Femur (tissue), 1 donor: ENCODE measurements around the gene SLC25A33.
"Not testable (repeated sequence)": the region's sequence is repeated elsewhere in the genome, so short reads cannot be mapped to it uniquely, and the experiment has no call there.

Experiments used
- DNase-seq: peaks from one replicate; pipeline ENCODE4 v3.0.0-alpha.2; 2017

The SLC25A33 gene, protein sequence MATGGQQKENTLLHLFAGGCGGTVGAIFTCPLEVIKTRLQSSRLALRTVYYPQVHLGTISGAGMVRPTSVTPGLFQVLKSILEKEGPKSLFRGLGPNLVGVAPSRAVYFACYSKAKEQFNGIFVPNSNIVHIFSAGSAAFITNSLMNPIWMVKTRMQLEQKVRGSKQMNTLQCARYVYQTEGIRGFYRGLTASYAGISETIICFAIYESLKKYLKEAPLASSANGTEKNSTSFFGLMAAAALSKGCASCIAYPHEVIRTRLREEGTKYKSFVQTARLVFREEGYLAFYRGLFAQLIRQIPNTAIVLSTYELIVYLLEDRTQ

DNA sequence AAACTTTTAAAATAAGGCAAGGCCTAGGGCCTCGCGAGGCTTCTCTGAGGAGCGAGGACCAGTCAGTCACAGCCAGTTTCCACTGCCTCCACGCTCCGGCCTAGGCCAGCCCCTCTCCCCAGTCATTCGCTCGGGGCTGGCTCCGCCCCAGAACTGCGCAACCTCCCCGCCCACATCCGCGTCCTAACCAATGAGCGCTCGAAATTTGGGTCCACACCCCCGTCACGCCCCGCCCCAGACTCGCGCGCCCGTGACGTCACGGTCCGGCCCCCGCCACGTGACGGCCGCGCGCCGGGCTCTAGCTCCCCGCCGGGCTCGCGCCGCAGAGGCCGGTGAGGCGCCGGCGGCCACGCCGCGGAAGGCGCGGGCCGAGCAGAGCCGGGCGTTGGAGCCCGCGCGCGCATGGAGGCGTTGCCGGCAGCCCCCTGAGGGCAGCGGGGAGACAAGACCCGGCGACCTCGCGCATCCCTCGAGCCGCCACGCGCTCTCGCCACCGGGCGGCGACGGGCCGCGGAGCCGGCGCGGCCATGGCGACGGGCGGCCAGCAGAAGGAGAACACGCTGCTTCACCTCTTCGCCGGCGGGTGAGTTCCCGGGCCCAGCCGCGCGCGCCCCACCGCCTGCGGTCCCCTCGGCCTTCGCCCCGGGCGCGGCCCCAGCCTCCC is at the start of gene SLC25A33:
SLC25A33 (plus strand) TSS at position 301 of the 664 bp plus-strand sequence; CDS start at position 528, 227 bp downstream.
- peak; percentile 99 for DNase-seq

DNA sequence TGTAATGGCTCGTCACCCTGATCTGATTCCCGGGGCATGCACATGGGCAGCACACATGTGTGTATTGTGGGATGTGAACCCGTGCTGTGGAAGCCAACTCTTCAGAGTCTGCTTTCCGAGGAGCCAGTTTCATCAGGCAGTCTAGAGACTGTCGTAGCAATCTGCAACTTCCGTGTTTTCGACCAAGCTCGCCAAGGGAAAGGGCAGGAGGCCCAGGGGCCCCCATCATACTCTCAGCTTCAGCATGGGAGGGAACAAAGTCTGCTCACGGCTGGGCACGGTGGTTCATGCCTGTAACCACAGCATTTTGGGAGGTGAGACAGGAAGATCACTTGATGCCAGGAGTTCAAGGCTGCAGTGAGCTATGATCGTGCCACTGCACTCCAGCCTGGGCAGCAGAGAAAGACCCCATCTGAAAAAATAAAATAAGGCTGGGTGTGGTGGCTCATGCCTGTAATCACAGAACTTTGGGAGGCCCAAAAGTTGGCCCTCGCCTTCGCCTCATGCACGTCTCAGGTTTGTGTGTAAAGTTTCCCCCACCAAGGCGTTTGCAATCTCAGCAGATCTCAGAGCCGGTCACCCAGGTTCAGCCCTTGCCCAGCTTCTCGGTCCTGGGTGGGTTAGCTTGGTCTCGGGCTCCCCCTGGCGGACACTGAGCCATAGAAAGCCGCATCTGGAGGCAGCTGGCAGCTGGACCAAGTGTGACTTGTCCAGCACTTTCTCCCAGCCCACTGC is 48.5 kb upstream of the SLC25A33 start:
- peak; percentile 93 for DNase-seq

DNA sequence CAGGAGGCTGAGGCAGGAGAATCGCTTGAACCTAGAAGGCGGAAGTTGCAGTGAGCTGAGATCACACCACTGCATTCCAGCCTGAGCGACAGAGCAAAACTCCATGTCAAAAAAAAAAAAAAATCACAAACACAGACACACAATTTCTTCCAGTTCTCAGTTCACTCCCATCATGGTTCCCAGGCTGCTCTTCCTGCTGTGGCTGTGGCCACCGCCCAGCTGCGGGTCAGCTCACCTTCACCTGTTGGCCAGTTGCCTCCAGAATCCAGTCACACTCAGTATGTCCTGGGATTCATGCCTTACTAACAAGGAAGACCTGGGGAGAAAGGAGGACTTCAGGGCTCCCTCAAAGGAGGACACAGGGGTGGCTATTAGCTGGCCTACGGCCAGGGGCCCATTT is 45.9 kb upstream of the SLC25A33 start:
- DNase-seq: no peak

DNA sequence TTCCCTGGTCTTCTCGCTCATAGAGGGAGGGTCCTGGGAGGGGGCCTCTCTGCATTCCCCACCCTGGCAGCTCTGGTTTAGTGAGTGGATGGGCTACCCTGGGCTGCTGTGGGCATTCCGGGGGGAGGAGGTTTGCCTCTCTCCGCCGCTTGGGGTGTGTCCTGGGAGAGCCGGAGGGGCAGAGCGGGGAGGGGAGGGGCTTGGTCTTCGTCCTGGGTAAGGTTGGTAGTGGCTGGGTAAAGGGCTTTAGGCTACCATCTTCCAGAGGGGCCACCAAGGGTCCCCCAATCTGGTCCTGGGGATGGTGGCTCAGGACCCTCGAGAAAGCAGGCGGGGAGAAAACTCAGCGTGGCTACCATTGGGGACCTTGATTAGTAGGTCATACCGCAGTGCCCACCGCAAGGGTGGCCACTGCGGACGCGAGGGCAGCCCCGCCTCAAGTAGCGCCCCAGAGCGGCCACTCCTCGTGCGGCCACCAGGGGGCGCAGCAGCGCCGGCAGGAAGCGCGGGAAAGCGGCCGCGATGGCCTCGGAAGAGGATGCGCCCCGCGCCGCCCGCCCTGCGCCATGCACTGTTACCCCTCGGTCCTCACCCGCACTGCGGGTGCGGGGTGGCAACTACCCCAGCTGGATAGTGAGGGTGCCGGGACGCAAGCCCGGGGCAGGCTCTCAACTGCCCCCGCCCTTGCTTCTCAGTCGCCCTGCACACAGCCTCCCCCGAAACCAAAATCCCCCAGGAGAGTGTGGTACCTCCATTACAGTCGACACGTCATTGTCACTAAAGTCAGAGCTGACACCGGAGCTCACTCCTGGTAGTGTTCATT is 44.1 kb upstream of the SLC25A33 start:
- DNase-seq: peak; percentile 56

DNA sequence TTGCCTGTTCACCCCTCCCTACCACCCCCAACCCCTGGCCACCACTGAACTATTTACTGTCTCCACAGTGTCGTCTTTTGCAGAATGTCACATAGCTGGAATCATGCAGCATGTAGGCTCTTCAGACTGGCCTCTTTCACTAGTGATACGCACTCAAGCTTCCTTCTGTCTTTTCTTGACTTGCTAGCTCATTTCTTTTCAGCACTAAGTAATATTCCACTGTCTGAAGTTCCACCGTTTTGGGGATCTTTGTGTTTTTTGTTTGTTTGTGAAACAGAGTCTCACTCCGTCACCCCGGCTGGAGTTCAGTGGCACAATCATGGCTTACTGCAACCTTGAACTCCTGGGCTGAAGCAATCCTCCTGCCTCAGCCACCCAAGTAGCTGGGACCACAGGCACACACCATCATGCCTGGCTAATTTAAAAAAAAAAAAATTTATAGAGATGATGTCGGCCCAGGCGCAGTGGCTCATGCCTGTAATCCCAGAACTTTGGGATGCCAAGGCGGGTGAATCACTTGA is 43.4 kb upstream of the SLC25A33 start:
- no peak for DNase-seq

DNA sequence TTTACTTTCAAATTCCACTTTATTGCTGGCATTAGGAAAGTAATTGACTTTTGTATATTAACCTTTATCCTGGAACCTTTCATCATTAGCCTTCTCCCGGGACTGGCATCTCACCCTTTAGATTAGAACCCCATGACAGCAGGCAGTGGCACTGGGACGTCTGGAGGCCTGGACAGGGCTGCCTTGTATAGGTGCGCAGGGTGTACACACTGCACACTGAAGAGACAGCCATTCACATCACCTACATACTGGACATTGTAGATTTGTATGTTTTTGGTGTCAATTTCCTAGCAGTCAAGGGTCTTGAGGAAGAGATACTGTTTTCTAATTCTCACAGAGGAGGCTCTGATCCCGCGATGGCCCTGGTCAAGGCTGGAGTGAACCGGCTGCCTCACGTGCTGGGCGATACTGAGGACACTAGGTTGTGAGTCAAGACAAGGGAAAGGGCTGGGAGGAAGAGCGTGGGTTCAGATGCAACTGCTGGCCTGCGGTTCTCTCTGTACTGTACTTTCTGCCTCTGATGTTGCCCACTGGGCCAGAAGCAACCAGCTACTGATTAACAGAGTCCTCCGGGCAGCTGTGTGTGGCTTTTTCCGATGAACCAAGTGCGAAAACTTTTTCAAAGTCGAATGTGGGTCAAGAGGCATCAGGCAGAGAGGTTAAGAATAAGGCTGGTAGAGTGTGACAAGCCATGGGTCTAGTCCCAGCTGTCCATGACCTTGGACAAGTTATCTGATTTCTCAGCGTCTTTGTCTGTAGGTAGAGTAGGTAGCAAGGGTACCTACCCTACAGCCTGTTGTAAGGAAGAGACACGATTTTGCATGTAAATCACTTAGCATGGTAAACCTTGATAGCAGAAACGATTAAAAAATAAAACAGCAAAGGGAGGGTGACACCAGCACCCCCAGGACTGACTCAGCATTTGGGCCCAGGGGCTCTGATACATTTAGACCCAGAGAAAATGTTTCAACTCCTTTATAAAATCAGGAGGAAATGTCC is 38.2 kb upstream of the SLC25A33 start:
- no peak for DNase-seq

DNA sequence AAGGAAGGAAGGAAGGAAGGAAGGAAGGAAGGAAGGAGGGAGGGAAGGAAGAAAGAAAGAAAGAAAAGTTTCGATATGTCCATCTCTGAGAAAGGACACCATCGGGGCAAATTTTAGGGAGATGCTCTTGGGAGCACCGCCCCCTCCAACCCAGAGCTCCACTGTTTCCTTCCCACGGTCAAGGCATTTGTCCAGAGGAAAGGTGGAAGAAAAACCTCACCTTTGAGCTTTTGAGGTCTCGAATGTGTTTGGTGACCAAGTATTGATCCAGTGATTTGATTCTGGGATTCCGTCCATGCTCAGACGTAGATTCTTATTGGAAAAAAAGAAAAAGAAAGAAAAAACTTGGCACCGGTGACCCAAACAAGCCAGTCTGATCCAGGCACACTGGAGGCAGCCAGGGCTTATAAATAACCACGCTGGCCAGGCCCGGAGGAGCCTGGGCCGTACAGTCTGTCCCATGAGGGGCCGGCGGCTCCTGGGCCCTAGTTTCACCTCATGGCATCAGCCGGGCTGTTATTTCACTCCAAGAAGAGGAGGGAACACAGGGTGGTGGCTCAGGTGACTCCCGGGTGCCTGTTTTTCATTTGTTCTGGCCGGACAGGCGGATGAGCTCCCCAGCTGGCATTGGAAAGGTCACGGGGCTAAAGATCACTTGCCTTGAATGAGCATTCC is 36.1 kb upstream of the SLC25A33 start:
- DNase-seq: no peak

DNA sequence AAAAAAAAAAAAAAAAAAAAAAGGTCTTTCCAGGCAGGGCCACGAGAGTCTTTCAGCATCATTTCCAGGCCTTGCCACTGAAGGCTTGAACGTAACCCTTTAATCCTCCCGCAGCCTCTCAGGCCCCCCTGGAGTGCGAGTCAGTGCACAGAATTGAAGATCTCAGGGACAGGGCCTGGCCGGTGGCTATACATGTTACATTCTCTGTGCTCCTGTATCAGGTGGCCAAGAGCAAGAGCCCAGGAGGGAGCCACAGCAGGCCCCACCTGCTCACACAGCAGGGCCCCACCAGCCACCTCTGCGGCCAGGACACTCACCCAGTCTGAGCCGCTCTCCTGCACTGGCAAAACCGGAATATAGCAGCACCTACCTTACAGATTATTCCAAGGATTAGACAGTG is 34.1 kb upstream of the SLC25A33 start:
- DNase-seq: no peak

DNA sequence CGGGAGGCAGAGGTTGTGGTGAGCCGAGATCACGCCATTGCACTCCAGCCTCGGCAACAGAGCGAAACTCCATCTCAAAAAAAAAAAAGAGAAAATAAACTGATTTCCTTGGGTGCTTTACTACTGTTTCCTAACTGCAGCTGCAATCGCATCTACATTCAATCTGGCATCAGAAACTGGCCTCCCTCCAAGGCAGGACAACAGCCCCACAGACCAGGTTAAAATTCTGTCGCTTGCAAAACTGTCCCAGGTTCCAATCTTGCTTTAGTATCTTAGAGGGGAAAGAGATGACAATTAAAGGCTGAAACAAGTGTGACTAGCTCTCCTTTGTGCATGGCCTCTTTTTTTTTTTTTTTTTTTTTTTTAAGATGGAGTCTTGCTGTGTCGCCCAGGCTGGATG is 32.4 kb upstream of the SLC25A33 start:
- no peak for DNase-seq

DNA sequence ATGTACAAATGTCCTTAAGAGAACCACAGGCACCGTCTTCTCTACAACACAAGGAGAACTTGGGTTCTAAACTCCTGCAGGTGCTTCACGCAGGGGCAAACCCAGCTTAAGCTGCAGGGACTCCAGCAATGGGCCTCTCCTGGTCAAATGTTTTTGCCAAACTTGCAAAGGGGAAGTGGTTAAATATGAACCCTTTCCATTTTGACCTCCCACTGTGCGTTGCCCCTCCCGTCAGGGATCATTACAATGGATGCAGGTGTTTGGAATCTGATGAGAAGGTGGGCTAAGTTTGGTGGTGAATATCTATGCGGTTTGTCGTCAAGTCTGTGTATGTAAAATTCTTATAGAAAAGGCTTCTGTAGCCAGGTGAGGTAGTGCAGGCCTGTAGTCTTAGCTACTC is 29.1 kb upstream of the SLC25A33 start:
- no peak for DNase-seq

DNA sequence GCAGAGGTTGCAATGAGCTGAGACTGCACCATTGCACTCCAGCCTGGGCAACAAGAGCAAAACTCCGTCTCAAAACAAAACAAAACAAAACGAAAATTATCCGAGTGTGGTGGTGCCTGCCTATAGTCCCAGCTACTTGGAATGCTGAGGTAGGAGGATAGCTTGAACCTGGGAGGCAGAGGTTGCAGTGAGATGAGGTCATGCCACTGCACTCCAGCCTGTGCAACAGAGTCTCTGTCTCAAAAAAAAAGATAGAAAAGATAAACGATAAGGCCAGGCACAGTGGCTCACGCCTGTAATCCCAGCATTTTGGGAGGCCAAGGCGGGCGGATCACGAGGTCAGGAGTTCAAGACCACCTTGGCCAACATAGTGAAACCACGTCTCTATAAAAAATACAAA is 23.7 kb upstream of the SLC25A33 start:
- DNase-seq: not testable (repeated sequence)

DNA sequence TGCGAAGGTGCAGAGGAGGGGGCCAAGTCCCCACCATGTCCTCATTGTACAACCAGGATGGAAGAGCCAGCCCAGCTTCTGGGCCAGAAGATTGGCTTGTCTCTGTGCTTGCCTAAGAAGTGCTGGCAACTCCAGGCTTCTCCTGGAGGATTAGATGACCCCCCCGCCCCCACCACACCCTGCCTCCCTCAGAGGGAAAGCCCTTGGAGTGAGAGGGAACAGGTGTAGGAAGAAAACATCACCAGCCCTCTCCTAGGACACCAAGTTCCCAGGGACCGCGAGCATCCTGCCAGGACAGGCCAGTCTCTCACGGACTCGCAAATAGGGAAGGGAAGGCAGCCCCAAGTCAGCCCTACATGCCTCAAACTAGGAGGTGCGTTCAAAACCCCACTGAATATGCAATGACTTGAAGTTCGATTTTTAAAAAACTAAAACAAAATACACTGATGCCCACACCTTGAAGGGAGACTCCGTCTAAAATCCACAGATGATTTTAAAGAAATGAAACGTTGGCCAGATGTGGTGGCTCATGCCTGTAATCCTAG is 20.7 kb upstream of the SLC25A33 start:
- DNase-seq: no peak

DNA sequence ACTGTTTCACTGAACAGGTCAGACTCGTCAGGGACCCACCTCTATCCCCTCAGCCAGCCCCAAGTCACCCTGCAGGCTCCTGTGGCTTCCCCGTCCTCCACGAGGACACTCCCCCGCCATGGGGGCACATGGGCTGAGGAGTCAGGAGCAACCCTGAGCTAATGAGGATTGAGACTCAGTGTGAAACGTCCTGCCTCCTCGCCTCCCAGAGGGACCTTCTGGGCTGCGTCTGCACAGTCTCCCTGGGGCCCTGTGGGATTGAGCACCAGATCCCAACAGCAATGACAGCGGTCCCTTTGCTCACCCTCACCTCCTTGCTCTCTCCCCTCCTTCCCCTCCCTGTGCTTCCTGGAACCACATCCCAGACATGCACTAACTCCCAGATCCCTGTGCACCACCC is 18.9 kb upstream of the SLC25A33 start:
- DNase-seq: no peak

DNA sequence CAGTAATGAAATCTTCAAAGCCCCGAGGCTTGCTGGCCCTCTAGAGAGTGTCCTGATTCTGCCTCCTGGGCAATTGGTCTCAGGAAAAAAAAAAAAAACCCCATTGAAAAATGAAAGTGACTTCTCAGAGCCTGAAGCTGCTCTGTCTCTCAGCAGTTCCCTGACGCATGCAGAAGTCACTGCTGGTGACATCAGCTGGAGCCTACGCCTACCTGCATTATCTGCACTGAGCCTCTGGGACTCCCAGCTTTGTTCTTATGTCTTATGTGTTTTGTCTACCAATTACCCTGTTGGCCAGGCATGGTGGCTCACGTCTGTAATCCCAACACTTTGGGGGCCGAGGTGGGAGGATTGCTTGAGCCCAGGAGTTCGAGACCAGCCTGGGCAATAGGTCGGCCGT is 10.1 kb upstream of the SLC25A33 start:
- DNase-seq: no peak

DNA sequence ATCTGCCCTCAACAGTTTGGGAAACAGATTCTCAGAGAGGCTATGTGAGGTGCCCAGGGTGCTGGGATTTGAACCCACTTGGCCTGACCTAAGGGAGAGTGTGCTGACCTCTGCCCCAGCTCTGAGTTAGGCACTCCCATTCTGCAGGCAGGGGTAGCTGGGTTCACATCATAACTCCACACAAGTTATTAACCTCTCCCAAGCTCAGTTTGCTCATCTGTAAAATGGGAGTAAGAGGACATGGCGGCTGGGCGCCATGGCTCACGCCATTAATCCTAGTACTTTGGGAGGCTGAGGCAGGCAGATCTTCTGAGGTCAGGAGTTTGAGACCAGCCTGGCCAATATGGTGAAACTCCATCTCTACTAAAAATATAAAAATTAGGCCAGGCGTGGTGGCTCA is 8.9 kb upstream of the SLC25A33 start:
- DNase-seq: no peak

DNA sequence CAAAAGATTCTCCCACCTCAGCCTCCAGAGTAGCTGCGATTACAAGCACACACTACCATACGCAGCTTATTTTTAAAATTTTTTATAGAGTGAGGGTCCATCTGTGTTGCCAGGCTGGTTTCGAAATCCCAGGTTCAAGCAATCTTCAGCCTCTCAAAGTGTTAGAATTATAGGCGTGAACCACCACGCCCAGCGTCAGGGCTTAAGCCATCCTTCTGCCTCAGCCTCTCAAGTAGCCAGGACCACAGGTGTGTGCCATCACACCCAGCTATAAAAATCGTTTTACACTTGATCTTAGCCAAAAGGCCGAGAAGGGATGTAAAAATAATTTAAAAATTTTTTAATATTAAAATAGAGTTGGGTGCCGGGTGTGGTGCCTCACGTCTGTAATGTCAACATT is 4.3 kb upstream of the SLC25A33 start:
- no peak for DNase-seq

DNA sequence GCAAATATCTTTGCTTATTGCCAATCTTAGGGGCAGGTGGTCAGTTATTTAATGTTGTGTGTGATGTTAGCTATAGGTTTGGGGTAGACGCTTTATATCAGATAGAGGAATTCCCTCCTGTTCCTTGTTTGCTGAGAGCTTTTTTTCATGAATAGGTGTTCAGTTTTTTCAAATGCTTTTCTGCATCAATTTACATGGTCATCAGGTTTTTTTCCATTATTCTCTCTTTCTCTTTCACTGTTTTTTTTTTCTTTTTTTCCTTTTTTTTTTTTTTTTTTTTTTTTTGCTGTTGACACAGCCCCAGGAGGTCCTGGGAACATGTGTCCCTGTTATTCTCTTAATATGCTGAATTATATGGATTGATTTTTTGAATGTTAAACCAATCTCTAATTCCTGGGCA is 3.0 kb upstream of the SLC25A33 start:
- no peak for DNase-seq

DNA sequence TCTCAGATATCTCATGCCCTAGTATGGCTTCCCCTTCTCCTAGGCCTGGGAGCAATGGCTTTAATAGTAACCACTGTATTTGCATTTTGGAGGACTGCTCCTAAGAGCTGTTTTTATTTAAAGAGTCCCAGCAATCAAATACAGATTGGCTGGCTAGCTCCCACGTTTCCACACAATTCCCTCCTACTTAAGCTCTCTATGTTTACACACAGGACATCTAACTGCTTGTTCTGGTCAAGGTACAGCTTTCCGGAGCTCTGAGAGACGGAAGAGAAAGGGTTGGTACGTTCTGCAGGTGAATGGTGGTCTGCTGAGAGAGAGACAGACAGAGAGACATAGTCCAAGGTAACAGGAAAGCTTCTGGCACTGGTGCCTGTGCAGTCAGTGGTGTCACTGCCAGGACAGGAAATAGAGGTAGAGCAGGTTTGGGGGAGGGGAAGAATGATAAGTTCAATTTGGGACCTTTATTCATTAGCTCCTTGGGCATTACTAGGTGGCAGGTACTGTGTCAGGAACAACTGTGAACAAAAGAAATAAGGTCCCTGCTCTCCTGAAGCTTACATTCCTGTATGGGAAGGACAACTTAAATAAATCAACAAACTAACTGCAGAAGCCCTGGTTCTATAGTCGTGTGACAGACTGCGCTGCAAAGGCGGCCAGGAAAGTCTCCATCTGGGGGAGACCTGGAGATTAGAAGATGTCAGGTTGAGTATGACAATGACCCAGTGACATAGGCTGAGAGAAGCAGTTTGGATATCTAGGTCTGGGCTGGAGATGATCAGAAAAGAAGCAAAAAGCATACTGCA is 1.2 kb upstream of the SLC25A33 start:
- DNase-seq: no peak

DNA sequence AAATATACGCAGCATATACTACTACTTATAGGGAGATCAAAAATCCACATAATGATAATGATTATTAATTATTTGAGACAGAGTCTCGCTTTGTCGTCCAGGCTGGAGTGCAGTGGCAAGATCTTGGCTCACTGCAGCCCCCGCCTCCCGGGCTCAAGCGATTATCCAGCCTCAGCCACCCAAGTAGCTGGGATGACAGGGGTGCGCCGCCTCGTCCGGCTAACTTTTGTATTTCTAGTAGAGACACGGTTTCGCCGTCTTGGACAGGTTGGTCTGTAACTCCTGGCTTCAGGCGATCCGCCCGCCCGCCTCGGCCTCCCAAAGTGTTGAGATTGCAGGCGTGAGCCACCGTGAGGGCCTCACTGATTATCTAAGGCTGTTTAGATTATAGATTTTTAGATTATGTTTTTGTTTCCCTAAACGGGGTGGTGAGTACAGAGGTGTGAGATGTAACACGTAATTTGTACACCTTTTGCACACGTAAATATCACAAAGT is 548 bp upstream of the SLC25A33 start:
- DNase-seq: no peak
